ENCODE data around the gene ENC1.

Gene ENC1

DNA sequence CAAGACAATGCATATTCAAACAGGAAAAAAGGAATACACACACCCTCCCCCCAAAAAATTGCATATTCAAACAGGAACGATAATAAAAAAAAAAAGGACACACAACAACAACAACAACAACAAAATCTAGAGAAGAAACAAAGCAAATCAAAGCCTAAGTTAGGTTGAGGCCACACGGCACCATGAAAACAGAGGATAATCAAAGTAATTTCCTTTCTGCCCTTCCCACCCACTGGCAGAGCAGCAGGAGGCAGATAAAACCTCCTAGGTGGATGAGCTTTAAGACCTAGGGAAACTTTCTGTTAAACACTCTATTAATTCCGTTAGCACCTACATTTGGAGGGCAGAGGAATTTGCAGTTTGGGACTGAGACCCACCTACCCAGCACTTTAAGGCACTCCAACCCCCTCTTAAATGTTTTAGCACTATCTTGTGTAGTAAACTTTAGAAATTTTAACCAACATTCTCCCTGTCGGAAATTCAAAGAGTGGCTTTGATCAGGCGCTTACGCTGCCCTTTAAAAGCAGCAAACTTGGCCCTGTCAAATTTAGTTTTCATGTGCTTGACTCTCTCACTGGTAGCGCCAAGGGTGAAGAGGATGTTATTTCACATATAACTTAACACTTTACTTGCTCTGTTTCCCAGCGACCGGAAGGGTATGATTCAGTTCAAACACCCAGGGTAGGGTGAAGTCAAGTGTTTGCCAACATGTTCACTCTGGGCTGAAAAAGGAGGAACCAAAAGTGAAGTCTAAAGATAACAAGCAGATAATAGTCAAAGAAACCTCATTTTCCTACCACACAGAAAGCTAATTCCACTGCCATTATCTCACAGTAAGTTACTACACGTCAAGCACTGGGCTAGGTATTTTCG, 9.2 kb downstream of the ENC1 start:
- DNase-seq (ENCODE audit: low spot score), result no peak

DNA sequence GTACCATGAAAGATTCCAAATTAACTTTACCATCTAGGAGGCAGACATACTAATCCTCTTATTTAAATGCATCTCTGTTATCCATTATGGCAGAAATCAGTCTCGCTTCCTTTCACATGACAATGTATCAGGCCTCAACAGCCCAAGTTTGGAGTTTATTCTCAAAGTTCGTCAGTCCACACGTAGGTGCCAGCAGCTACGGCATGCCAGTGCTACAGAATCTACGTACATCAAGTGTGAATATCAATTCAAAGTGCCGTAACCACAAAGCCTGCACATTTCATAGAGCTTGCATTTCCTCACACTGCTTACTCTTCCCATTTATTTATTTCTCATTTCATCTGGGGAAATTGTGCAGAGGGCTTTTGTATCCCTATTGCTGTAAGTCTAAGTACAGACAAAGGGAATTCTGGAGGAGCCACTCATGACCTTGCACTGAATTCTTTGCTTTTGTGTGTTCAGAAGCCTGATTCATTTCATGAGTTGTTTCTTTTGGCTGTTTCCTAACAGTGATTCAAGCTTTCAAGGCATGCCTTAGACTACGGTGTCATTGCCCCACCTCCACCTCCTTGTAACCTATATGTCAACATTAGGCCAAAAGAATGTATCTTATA, 10.0 kb downstream of the ENC1 start:
- no peak for DNase-seq (ENCODE audit: low spot score)

DNA sequence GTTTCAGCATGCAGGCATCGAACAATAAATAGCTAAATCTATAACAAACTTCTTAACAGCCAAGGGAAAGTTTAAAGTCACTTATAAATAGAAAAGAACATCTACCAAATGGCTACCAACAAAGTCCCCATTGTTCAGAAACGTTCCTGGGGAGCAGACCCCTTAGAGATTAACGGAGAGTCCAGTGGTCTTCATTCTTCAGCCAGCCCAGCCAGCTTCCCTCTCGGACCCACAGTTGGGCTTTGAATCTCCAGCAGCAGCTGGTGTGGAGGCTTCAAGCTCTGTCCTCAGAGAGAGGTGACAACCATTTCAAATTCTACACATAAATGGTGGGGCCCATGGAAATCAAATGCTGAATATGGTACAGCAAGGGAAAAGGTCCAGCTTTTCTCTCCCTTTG, 11.2 kb downstream of the ENC1 start:
- DNase-seq (ENCODE audit: low spot score), result no peak

DNA sequence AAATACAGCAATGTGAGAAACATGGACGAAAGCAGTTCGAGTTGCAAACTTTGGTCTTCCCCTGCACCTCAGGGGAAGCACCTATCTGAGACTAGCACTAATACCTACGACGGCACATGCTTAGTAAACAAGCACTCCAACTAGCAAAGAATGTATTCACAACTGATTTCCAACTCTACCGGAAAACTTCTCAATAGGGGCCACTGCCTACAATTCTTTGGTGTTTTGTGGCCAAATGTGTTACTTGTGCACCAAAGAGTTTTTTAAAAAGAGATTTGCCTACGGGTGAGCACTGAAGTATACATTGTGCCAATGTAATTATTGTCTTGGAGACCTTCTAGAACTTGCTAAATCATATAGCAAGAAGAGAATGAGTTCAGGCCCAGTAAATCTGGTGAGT, 12.2 kb downstream of the ENC1 start:
- DNase-seq (ENCODE audit: low spot score), result no peak

DNA sequence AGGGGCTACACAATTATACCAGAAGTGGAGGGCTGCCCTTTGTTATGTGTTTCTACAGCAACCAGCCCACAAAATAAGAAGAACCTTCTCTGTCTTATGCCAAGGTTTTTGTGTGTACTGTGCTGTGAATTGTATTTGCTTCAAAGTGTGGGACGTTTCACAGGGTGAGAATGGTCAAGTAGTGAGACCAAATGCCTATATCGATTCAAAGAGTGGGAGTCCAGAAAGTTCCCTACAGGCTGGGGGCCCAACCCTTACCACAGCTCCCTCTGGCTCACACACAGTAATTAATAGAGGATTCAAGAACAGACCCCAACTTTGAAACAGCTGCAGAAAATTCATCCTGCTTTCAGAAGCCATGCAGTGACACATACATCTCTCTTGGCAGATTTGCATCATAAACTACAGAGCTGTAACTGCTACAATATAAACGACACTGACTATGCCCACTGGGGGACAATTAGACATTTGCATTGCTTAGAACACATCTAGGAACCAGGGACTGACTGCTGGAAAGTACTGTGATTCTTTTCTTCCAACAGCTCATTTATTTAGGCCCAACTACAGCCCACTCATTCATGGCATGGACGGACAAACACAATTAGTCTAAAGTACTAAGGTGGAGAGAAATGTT, 12.8 kb downstream of the ENC1 start:
- DNase-seq (ENCODE audit: low spot score), result no peak

DNA sequence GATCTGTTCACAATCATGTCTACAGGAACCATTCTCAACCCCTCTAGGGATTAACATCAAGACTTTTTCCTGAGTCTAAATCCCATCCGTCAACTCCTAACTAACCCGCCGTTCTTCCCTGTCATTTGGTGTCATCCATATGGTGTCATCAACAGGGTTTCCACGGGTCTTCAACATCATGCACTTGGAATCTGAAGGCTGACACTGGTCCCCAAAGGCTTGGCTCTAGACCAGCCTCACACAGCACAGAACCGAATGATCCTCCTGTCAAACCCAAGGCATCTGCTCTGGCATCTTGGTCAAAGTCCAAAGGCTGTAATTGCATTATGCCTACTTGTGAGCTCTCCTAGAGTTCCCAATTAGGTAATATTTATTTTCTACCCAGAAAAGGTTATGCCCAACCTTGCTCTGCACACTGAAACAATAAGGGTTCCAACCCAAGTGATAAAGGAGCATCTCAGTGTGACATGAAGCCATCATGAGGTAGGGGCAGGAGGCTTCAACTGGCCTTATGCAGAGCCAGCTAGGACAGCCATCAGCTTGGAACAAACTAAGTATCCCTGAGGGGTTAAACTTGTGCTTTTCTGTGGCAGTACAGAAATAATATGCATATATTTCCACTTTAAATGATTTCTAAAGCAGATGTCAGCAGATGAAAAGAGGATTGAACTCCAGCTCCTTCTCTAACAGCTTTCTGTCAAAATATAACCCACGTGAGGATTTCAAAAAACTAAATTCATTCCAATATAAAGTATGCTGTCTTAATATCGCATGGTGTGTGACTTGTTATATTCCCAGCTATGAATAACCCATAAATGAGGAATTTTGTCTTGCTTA, 13.9 kb downstream of the ENC1 start:
- no peak for DNase-seq (ENCODE audit: low spot score)

GRCh38 chr5:74625742-74626241, 14.7 kb downstream of the ENC1 start:
- DNase-seq (ENCODE audit: low spot score), result no peak

GRCh38 chr5:74624931-74625505, 15.5 kb downstream of the ENC1 start:
- no peak for DNase-seq (ENCODE audit: low spot score)

DNA sequence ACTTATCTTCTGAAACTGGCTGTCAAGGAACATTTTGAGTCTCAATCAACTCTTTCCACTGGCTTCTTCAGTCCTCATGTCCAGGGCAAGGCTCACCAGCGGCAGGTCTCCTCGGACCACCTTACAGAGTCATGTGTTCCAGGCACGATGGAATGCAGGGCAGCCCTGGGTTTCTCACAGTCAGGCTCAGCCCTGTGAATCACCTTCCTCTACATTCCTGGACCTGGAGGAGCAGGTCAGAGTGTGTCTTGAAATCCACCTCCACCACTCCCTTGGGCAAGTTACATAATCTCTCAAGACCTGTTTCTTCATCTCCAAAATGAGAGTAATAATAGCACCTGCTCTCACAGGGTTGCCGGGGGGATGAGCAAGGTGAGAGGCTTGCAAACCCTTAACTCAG, 16.0 kb downstream of the ENC1 start:
- no peak for DNase-seq (ENCODE audit: low spot score)

DNA sequence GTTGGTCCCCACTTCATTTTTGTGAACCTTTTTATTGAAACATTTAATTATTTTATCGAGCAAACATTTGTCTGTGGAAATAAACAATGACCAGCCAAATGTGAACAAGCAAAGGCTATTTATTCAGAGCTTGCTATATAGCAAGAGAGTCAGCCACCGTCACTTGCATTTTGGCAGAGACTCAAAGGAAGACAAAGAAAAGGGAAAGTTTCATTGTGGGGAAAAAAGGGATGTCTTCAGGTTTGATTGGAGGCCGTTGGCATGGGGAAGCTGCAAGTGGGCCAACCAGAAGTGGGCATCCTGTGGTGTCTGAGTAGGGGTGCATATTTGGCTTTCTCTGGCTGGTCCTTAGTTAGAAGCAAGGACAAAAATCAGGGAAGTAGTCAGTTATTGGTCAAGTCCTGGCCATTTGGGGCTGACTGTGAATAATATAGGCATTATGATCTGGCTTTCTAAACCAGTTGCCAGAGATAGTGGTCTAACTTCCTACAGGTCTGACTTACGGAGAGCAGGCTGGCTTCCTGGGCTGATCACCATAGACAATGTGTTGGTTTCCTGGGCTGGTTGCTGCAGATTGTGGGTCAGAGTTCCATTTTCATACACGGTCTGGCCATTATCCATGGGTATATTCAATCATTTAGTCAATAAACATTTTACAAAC, 16.6 kb downstream of the ENC1 start:
- DNase-seq (ENCODE audit: low spot score), result no peak

- no peak for DNase-seq (ENCODE audit: low spot score)
Measured at GRCh38 chr5:74623006-74623611, 17.4 kb downstream of the ENC1 start.

DNA sequence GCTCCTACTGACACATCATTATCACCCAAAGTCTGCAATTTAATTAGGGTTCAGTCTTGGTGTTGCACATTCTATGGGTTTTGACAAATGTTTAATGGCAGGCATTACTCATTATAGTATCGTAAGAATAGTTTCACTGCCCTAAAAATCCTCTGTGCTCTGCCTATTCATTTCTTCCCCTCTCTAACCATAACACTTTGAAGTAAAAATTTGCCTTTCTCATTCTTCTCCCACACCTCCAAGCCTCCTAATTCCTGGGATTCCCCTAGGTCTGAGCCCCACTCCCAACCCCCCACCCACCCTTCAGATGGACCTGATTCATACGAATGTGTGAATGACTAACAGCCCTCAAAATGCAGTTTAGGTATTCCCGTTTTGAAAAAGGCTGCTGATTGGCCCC, 18.4 kb downstream of the ENC1 start:
- DNase-seq (ENCODE audit: low spot score), result no peak

DNA sequence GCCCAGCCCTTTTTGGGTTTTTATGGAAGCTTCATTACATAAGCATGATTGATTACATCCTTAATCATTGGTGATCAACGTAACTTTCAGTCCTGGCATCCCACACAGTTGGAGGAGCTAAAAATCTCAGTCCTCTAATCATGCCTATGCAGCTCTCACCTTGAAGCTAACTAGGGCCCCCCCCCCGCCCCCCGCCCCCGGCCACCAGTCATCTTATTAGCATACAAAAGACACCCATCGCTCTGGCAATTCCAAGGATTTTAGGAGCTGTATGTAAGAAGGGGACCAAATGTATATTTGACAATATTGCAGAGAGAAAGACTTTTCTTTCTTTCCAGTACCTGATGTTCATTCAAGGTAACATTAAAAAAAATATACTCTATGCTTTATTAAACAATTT, 19.0 kb downstream of the ENC1 start:
- no peak for DNase-seq (ENCODE audit: low spot score)

DNA sequence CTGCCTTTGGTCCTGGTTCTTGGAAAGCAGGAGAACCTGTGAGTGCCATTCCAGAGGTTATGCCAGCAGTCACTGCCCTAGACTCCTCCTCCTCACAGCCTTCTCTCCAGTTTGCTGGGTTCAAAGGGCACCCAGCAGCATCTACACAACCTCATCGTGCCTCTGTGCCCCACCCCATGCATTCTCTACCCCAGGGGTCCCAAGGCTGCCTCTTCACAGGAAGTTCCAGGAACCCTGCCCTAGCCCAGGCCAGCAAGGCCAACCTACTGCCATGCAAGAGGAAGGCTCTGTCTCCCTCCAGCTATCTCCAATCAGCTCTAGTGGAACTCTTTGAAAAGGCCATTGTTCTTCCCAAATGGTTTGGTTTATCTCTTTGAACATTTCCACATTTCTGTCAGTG, 21.2 kb downstream of the ENC1 start:
- no peak for DNase-seq (ENCODE audit: low spot score)

DNA sequence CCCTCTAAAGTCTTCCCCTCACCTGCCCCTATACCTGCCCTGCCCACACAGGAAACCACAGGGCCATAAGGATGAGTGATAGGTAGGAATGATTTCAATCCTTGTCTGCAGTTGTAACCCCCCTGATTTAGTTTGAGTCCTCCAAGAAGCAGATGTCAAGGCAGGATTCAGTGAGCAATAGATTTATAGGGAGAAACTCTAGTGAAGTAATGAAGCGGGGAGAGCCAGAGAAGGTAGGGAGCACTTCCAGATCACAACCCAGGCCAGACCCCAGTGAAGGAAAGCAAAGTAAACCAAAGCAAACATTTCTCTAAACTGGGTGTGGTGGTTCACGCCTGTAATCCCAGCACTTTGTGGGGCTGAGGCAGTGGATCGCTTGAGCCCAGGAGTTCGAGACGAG, 22.4 kb downstream of the ENC1 start:
- no peak for DNase-seq (ENCODE audit: low spot score)

- no peak for DNase-seq (ENCODE audit: low spot score)
Measured at GRCh38 chr5:74617202-74617601, 23.3 kb downstream of the ENC1 start.

GRCh38 chr5:74616236-74617146, 24.0 kb downstream of the ENC1 start:
- DNase-seq (ENCODE audit: low spot score), result no peak

GRCh38 chr5:74613283-74613682, 27.2 kb downstream of the ENC1 start:
- DNase-seq (ENCODE audit: low spot score), result no peak

DNA sequence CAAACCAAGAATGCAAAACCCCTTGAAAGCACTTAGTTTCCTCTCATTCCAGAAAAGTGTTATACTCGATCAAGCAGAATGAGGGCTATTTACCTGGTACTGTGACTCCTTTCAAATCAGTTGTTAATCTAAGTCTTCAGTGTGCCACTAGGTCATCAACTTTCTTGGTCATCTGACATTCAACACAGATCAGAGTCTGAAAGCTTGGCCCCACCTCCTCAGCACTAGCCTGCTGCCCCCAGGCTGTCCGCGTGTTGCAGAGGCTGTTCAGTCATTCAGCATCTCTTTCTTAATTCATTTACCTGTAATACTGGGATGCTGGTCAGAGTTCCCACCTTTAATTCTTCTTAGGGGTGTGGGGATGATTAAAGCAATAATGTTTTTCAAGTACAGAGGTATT, 28.5 kb downstream of the ENC1 start:
- DNase-seq (ENCODE audit: low spot score), result no peak

Data from hematopoietic multipotent progenitor cell treated with erythropoietin and hydrocortisone succinate and interleukin-3 and kit ligand, for 15 days (in vitro differentiated cells).